GM12878 (cell line): ENCODE data around the gene LRP4. TPM values are rescaled to one million over a fixed set of nuclear protein-coding genes. Genes with fewer than 3 reads are reported as not detected.

Source experiments
- ATAC-seq: fragments of 200-7000 bp; cut with Tn5 transposase; 3 replicates; pipeline ENCODE4 v1.9.1; 2020; ENCODE audit warnings: mild to moderate bottlenecking, moderate library complexity
- BruUV-seq: library from RNA; stranded (reverse); fragments of 400-500 nt; replicated peaks from 2 replicates; lab custom pipeline; 2021; lab: Mats Ljungman, UMichigan
- CTCF ChIA-PET: fragments of 300-600 bp; sonication (Branson Sonifier 250); formaldehyde crosslinking; extraction: SDS; loops from one replicate; lab custom pipeline; 2021; ENCODE audit warnings: inconsistent platforms; lab: Yijun Ruan, JAX
- POLR2A ChIA-PET: fragments of 350-600 bp; formaldehyde crosslinking; extraction: SDS; loops from one replicate; lab custom pipeline; 2021; ENCODE audit warnings: inconsistent platforms; lab: Charles Lee
- RAD21 ChIA-PET: fragments of 300-600 bp; sonication (Branson Sonifier 250); formaldehyde crosslinking; loops from one replicate; lab custom pipeline; 2023; ENCODE audit warnings: antibody characterized with exemption; ENCODE audit not compliant: unreplicated experiment; lab: Charles Lee
- SMC1A ChIA-PET: fragments of 300-600 bp; sonication (Branson Sonifier 250); formaldehyde crosslinking; loops from one replicate; lab custom pipeline; 2023; ENCODE audit not compliant: unreplicated experiment, uncharacterized antibody; lab: Charles Lee
- DNase-seq: peaks from one replicate; pipeline ENCODE4 v3.0.0-alpha.2; 2011; ENCODE audit warnings: low read depth, low spot score
- FAIRE-seq: peaks from 3 replicates; lab custom pipeline; 2011; peaks lifted over from hg19 to GRCh38; lab: Jason Lieb, UNC
- H2AFZ ChIP-seq: 2 replicates; pipeline ENCODE4 v1.6.0; 2011; ENCODE audit warnings: low read depth, low read length, control low read depth; ENCODE audit not compliant: control insufficient read depth
- H3K27ac ChIP-seq: 2 replicates; pipeline ENCODE4 v1.5.1; 2011; ENCODE audit warnings: control low read depth; ENCODE audit not compliant: control insufficient read depth, insufficient read depth
- H3K27me3 ChIP-seq, 2 experiments: replicated peaks in 1 of 2; 2 replicates each; pipeline versions ENCODE4 v1.6.0 to v1.6.1; 2011; ENCODE audit warnings: low read length in 1 of 2; ENCODE audit not compliant: control insufficient read depth in 2 of 2, insufficient read depth in 2 of 2
- H3K36me3 ChIP-seq, 2 experiments: 2 replicates each; pipeline ENCODE4 v1.5.1; 2011; ENCODE audit warnings: low read length in 1 of 2; ENCODE audit not compliant: control insufficient read depth in 2 of 2, insufficient read depth in 2 of 2
- H3K4me1 ChIP-seq: 2 replicates; pipeline ENCODE4 v1.6.1; 2011; ENCODE audit warnings: mild to moderate bottlenecking, low read length, moderate library complexity, mixed read lengths; ENCODE audit not compliant: control insufficient read depth, insufficient read depth
- H3K4me2 ChIP-seq: 2 replicates; pipeline ENCODE4 v1.6.0; 2011; ENCODE audit warnings: control low read depth; ENCODE audit not compliant: control insufficient read depth, insufficient read depth
- H3K4me3 ChIP-seq: fragments of 200-600 bp; sonication (generic); 2 replicates; pipeline ENCODE4 v1.5.1; 2016
- H3K79me2 ChIP-seq: 2 replicates; pipeline ENCODE4 v1.6.0; 2011; ENCODE audit warnings: low read length; ENCODE audit not compliant: control insufficient read depth, insufficient read depth
- H3K9ac ChIP-seq: 2 replicates; pipeline ENCODE4 v1.8.0; 2011; ENCODE audit warnings: low read length, control low read depth, mixed read lengths; ENCODE audit not compliant: control insufficient read depth, insufficient read depth
- H3K9me3 ChIP-seq: replicated peaks from 3 replicates; pipeline ENCODE4 v1.5.1; 2011; ENCODE audit warnings: mild to moderate bottlenecking, low read length; ENCODE audit not compliant: control insufficient read depth, insufficient read depth
- H4K20me1 ChIP-seq: 2 replicates; pipeline ENCODE4 v1.6.0; 2011; ENCODE audit not compliant: control insufficient read depth, insufficient read depth
- BCL11A ChIP-seq: IDR thresholded peaks from 2 replicates; pipeline ENCODE4 v1.6.1; 2011; ENCODE audit warnings: low read depth, low read length
- PAX8 ChIP-seq: fragments of 450-650 bp; IDR thresholded peaks from 2 replicates; pipeline ENCODE4 v1.6.1; 2017; ENCODE audit warnings: mild to moderate bottlenecking, moderate library complexity
- RAD51 ChIP-seq: fragments of 450-650 bp; IDR thresholded peaks from 2 replicates; pipeline ENCODE4 v1.6.1; 2016; ENCODE audit warnings: moderate library complexity, mild to moderate bottlenecking, inconsistent platforms
- REST ChIP-seq: IDR thresholded peaks from 2 replicates; pipeline ENCODE4 v1.6.1; 2012; ENCODE audit warnings: mild to moderate bottlenecking, low read depth, low read length
- SIN3A ChIP-seq: IDR thresholded peaks from 2 replicates; pipeline ENCODE4 v1.6.1; 2012; ENCODE audit warnings: low read depth, low read length, improper control_type of control experiment
- SPI1 ChIP-seq: IDR thresholded peaks from 2 replicates; pipeline ENCODE4 v1.6.1; 2011; ENCODE audit warnings: low read depth, mild to moderate bottlenecking, low read length, moderate library complexity, borderline replicate concordance; ENCODE audit not compliant: insufficient read depth
- ZBED1 ChIP-seq: IDR thresholded peaks from 2 replicates; pipeline ENCODE4 v1.6.1; 2016; ENCODE audit warnings: borderline replicate concordance
- WGBS: methylation state at CpG from one replicate; pipeline ENCODE4 v1.1.6; 2016; ENCODE audit warnings: low lambda C conversion rate; ENCODE audit not compliant: insufficient replicate concordance, insufficient coverage; ENCODE audit errors: missing lambda C conversion rate; 5-methylcytosine and 5-hydroxymethylcytosine counted together
- in situ Hi-C: fragments of 300-500 bp; cut with MboI; formaldehyde crosslinking; loops from 9 replicates; pipeline ENCODE4 v1.14.3; 2018; ENCODE audit warnings: mixed read lengths
- intact Hi-C: fragments of 100-400 bp; cut with micrococcal nuclease; formaldehyde crosslinking; loops from one replicate; pipeline ENCODE4 v1.14.2; 2022; ENCODE audit not compliant: unreplicated experiment
- polyA plus RNA-seq, 11 experiments: library from polyadenylated mRNA; depleted of rRNA in 4 of 11; unstranded in 6 of 11; stranded (reverse) in 5 of 11; fragments of >200 nt; fragmentation: Nextera tagmentation in 4 of 11; fragmentation: Illumina TruSeq in 1 of 11; extraction: Ambion mirVana in 4 of 11; extraction: Trizol in 1 of 11; gene quantifications; 1 replicate in 1 of 11; 2 replicates in 10 of 11; pipeline versions ENCODE4 v1.2.1 to v1.2.3, GENCODE V29; 2011 to 2016; ENCODE audit warnings: inconsistent platforms in 2 of 11, missing spikeins in 2 of 11, low read depth in 1 of 11
- total RNA-seq, 4 experiments: library from RNA; depleted of rRNA in 3 of 4; stranded (reverse); fragments of >200 nt in 3 of 4; fragmentation: Illumina TruSeq in 1 of 4; extraction: Trizol in 1 of 4; gene quantifications; 2 replicates each; pipeline versions ENCODE4 v1.2.1 to v1.2.3, GENCODE V29; 2013 to 2021

Gene LRP4
- total and polyA plus RNA-seq, 10 of the 15 experiments (the other 5 are each of a cell fraction or from before 2014, with no cell fraction given) = under 0.01 to 0.06 (median 0.03) TPM; not detected in 6

DNA sequence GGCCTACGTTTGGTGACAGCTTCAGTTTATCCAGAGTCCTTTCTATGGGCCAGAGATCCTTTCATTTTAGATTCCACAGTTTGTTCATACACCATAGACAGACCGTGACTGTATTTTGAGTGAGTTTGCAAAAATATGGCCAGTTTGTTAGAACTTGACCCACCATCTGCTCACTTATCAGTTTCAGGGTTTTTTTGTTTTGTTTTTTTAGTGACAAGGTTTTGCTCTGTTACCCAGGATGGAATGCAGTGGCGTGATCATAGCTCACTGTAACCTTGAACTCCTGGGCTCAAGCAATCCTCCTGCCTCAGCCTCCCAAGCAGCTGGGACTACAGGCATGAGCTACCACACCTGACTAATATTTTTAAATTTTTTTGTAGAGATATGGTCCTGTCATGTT is 63.2 kb downstream of the LRP4 start:
- in situ Hi-C loops (no loop called here), intact Hi-C loops (no loop called here)
- RAD21 ChIA-PET = no interaction called here
- Histone ChIP-seq H2AFZ (no peak overlapping the region), H3K4me3 (no peak overlapping the region), H4K20me1 (no peaks in the 10 kb centered on the region; the same call in 1 of the 2 replicates), H3K27ac (no peak overlapping the region), H3K9me3 (no peaks in the 10 kb centered on the region), H3K36me3 (no peaks in the 10 kb centered on the region), H3K27me3 (no peaks in the 10 kb centered on the region), H3K4me1 (no peaks in the 10 kb centered on the region), H3K79me2 (no peaks in the 10 kb centered on the region)
- CTCF ChIA-PET = no interaction called here
- ATAC-seq = no peak
- 42% methylated on average over 3 of the region's 3 CpGs for WGBS
- POLR2A ChIA-PET = interaction anchor here (0.5 to 1.0 kb wide), 2 partner anchors 11 to 13 kb away, joined by 3 to 7 read pairs; no protein-coding TSS in a partner anchor
- FAIRE-seq = no peak
- TF ChIP-seq BCL11A (no peak), SPI1 (no peak), PAX8 (no peak), SIN3A (no peak), RAD51 (no peak), REST (no peak), ZBED1 (no peak)
- TF ChIP-seq, all 136 proteins: peak for 0
- BruUV-seq = no TSS peak
- no peak overlapping the region for H3K4me2 ChIP-seq
- H3K9ac ChIP-seq = no peak overlapping the region
- SMC1A ChIA-PET = interaction anchor here (0.6 kb wide), 1 partner anchor 115 kb away, joined by 3 read pairs; no protein-coding TSS in a partner anchor
- DNase-seq = no peak
